Measurements from ENCODE around the gene SLC4A7.

Gene SLC4A7

DNA sequence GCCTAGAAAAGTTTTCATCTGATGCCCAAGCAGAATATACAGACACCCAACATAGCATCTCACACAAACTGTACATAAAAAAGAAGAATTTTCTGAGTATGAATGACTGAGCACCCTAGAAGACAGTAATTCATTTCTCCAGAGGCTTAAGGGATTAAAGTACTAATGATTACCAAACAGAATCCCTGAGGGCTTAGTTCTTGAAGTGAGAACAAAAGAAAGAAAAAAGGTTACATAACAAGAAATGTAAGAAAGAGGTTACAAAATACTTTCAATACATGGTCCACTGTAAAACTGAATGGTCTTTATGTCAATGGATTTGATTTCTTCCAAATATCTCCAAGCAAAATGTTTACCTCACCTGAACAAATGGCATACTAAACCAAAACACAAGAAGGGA is 105.9 kb downstream of the SLC4A7 start:
- H3K4me1 ChIP-seq (ENCODE audit: control insufficient read depth, insufficient read depth, low read length), result no peaks in the 10 kb centered on the region
- no peaks in the 10 kb centered on the region for H3K27me3 ChIP-seq (ENCODE audit: control insufficient read depth, insufficient read depth, low read length)
- no peaks in the 10 kb centered on the region for H3K9me3 ChIP-seq (ENCODE audit: control insufficient read depth, insufficient read depth, low read length)
- H3K36me3 ChIP-seq (ENCODE audit: control insufficient read depth, insufficient read depth, low read length), result no peaks in the 10 kb centered on the region
- H3K4me3 ChIP-seq (ENCODE audit: low read depth, low read length), result no peak overlapping the region
- no peak overlapping the region for H3K9ac ChIP-seq (ENCODE audit: low read depth, low read length)

DNA sequence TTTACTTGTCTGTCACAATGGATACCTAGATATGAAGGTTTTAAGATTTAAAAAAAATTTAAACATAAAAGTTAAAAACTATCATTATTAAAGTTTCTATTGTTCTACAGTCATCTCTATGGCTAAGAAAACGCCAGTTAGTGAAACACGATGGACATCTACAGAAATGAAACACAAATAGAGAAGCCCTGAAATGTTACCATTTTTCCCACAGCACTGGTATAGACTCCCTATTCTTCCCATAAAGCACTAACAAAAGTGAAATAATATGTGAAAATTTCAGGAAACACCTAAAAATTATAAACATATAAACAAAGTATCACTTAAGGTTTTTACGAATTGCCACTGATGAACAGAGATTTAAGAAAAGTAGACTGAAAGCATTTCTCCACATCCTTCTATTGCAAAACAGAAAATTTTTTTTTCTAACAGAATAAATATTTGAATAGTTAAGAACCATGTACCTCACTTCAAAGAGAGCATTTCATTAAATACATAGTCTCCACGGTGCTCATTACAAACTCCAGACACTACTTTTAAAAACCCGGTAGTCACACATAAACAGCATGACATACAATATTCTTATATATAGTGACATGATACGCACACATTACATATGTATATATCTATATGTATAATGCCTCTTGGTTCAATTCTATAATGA is 107.9 kb downstream of the SLC4A7 start:
- Histone ChIP-seq H3K9ac (ENCODE audit: low read depth, low read length) (no peak overlapping the region), H3K36me3 (ENCODE audit: control insufficient read depth, insufficient read depth, low read length) (no peaks in the 10 kb centered on the region)

DNA sequence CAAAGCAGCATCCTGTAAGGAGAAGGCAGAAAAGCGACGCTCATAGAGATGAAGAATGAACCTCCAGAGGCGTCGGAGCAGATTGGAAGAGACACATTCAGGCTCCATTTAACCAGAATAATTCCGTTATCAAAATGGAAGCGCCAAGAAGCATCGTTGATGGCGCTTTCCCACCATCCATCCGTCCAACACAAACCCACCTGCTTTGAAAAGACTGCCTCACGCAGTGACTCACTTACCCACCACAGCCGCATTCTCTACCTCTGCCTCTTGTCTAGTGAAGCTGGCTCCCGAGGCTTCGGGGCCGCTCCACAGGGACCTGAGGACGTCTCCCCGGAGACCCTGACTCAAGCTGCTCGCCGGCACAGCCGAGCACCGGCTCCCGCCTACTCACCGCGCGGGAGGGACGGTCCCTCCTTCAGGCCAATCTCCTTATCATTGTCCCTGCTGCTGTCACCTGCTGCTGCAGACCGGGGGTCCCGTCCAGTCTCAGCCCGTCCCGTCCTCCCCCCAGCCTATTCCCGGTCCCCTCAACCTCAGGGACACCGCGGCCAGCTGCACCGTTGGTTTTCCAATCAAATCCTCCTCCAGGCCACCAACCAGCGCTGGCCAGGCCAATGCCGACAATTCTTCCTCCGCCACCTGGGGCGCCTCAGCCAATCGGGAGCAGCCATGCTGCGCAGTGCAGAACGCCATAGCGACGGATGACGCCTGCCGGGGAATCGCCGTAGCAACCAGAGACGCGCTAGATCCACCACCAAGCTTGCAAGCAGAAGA is 115.2 kb downstream of the SLC4A7 start, which contains the start of gene NEK10:
Gene NEK10, minus strand, starts transcription at position 553 of the 777 bp plus-strand sequence. CDS start 16,501 bp downstream, outside the sequence.
- Histone ChIP-seq H3K9me3 (ENCODE audit: control insufficient read depth, insufficient read depth, low read length) (no peaks in the 10 kb centered on the region), H3K4me3 (ENCODE audit: low read depth, low read length) (peak within 1 kb of the TSS; percentile 73), H3K36me3 (ENCODE audit: control insufficient read depth, insufficient read depth, low read length) (no peaks in the 10 kb centered on the region), H3K4me1 (ENCODE audit: control insufficient read depth, insufficient read depth, low read length) (peaks cover 2% of the 10 kb centered on the region), H3K27me3 (ENCODE audit: control insufficient read depth, insufficient read depth, low read length) (peaks cover 4% of the 10 kb centered on the region), H3K9ac (ENCODE audit: low read depth, low read length) (no peak within 1 kb of the TSS)

More for the DNA sequence above, 107.9 kb downstream of the SLC4A7 start:
- Histone ChIP-seq H3K27me3 (ENCODE audit: control insufficient read depth, insufficient read depth, low read length) (no peaks in the 10 kb centered on the region), H3K9me3 (ENCODE audit: control insufficient read depth, insufficient read depth, low read length) (no peaks in the 10 kb centered on the region), H3K4me1 (ENCODE audit: control insufficient read depth, insufficient read depth, low read length) (no peaks in the 10 kb centered on the region), H3K4me3 (ENCODE audit: low read depth, low read length) (no peak overlapping the region)

DNA sequence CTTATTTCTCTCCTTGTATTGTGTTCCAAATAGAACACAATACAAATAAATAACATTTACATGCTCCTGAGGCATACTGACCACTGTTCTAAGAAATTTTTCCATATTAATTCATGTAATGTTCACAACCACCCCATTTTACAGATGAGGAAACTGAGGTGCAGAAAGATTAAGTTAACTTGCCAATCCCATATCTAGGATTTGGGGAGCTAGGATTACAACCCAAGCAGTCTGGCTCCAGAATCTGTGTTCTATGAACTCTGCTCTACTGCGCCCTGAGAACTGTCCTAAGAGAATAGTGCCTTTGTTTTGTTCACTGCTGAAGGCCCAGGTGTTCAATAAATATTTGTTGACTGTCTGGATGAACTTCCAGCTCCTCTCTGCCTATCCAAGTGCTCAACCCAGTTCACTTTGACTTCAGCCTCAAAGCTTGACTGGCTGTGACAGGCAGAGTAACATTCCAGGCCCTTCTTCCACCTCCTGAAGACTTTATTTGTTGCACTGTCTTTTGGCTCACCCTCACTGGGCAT is 118.1 kb downstream of the SLC4A7 start:
- no peaks in the 10 kb centered on the region for H3K9me3 ChIP-seq (ENCODE audit: control insufficient read depth, insufficient read depth, low read length)
- H3K4me3 ChIP-seq (ENCODE audit: low read depth, low read length), result no peak overlapping the region
- no peak overlapping the region for H3K9ac ChIP-seq (ENCODE audit: low read depth, low read length)
- H3K4me1 ChIP-seq (ENCODE audit: control insufficient read depth, insufficient read depth, low read length), result peaks cover 2% of the 10 kb centered on the region
- peaks cover 4% of the 10 kb centered on the region for H3K27me3 ChIP-seq (ENCODE audit: control insufficient read depth, insufficient read depth, low read length)
- no peaks in the 10 kb centered on the region for H3K36me3 ChIP-seq (ENCODE audit: control insufficient read depth, insufficient read depth, low read length)

DNA sequence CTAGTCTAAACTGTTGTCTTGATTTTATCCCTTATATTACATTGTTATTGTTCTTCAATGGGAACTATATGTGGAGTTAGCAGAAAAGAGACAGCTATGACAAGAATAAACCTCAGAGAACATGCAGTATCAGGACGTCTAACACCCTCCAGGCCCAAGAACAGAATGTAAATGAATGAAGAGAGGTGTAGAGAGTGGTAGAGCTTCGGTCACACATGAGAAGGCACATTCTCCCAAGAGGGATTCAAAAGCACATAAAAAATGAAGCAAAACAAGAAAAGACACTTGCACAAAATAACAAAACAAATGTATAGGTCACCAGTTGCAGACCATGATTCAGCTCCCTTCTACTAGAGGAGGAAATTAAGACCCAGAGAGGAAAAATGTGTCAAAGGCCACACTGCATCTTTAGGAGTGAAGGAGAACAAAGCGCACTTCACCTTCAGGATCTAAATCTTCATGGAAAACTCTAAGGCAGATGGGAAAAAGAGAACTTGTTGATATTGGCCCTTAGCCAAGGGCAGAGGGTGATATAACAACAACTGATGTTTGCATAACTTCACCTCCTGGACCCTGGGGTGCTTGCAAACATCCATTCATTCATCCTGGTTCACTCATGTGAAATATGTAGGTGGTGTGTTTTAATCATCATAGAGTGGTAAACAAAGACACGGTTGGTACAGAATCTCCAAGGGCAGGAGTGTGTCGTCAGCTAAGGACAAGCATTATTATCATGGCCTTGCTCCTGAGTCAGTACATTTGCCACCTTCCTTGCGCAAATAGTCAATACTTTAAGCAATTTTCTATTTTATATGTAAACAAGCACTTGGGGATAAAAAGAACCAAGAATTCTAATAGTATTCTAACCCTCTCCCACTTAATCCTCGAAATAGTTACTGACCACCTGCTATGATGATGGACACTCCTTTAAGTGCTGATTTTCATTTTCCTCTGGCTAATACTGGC is 123.8 kb downstream of the SLC4A7 start:
- H3K4me1 ChIP-seq (ENCODE audit: control insufficient read depth, insufficient read depth, low read length), result peaks cover 4% of the 10 kb centered on the region
- H3K9me3 ChIP-seq (ENCODE audit: control insufficient read depth, insufficient read depth, low read length), result no peaks in the 10 kb centered on the region
- H3K36me3 ChIP-seq (ENCODE audit: control insufficient read depth, insufficient read depth, low read length), result no peaks in the 10 kb centered on the region
- H3K4me3 ChIP-seq (ENCODE audit: low read depth, low read length), result no peak overlapping the region
- H3K9ac ChIP-seq (ENCODE audit: low read depth, low read length), result no peak overlapping the region
- no peaks in the 10 kb centered on the region for H3K27me3 ChIP-seq (ENCODE audit: control insufficient read depth, insufficient read depth, low read length)

DNA sequence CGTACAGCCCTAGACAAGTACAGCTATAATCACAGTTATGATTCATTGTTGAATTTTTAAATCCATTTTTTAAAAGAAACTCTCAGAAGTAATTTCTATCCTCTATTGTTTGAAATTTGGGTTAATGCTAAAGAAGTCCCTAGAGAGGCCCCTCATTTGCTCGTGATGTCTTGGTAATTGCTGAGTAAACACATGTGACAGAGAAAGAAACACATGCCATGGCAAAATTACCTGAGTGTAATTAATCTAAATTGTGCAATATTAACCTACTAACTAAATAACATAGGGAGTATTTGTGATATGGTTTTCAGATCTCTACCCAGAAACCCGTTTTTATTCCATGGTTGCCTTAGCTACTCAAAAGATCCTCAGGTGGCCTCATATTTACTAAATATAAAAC is 125.8 kb downstream of the SLC4A7 start:
- Histone ChIP-seq H3K4me1 (ENCODE audit: control insufficient read depth, insufficient read depth, low read length) (peaks cover 20% of the 10 kb centered on the region), H3K27me3 (ENCODE audit: control insufficient read depth, insufficient read depth, low read length) (no peaks in the 10 kb centered on the region), H3K36me3 (ENCODE audit: control insufficient read depth, insufficient read depth, low read length) (no peaks in the 10 kb centered on the region), H3K9me3 (ENCODE audit: control insufficient read depth, insufficient read depth, low read length) (no peaks in the 10 kb centered on the region), H3K4me3 (ENCODE audit: low read depth, low read length) (no peak overlapping the region), H3K9ac (ENCODE audit: low read depth, low read length) (no peak overlapping the region)

DNA sequence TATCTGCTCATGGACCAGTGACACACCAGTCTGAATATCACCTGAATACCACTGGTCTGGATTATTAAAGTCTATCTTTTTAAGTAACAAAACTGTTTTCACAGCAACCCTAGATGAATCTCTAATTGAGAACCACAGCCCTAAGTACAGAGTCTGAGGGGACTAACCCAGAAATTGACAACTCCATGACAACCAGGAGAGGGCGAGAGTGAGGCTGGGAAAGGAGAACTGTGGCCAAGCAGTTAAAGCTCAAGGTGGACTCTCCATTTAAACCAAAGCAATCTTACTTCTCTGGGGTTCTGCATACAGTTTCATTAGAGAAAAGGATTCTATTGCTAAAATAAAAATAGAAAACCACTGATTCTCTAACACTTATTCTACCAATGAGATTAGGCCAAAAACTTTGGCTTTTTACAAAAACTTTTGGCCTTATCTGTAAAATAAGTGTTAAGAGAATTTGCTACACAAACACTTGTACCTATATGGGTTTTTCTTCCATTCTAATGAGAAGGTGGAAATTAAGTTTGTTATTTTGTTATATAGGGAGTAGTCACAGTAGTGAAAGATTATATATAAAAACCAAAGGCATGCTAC is 126.4 kb downstream of the SLC4A7 start:
- H3K36me3 ChIP-seq (ENCODE audit: control insufficient read depth, insufficient read depth, low read length), result no peaks in the 10 kb centered on the region
- H3K9ac ChIP-seq (ENCODE audit: low read depth, low read length), result no peak overlapping the region
- peaks cover 21% of the 10 kb centered on the region for H3K4me1 ChIP-seq (ENCODE audit: control insufficient read depth, insufficient read depth, low read length)
- H3K9me3 ChIP-seq (ENCODE audit: control insufficient read depth, insufficient read depth, low read length), result no peaks in the 10 kb centered on the region
- H3K27me3 ChIP-seq (ENCODE audit: control insufficient read depth, insufficient read depth, low read length), result no peaks in the 10 kb centered on the region
- H3K4me3 ChIP-seq (ENCODE audit: low read depth, low read length), result no peak overlapping the region

DNA sequence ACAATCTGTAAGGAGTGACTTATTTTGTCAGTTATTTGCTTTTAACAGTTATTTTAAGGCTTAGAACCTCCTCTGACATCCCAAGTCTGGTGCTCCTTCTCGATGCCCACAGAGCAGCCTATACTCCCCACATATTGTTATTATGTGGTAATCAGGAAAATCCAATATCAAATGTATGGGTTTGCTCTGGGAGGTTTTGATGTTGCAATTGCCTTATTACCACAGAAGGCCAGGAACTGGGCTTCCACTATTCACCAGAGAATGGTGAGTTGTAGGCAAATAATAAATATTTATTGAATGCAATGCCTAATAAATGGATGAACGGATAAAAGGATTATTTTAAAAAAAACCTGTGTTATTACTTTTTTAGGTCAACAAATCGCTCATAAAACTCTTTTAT is 127.2 kb downstream of the SLC4A7 start:
- Histone ChIP-seq H3K4me3 (ENCODE audit: low read depth, low read length) (no peak overlapping the region), H3K4me1 (ENCODE audit: control insufficient read depth, insufficient read depth, low read length) (peaks cover 21% of the 10 kb centered on the region), H3K9me3 (ENCODE audit: control insufficient read depth, insufficient read depth, low read length) (no peaks in the 10 kb centered on the region), H3K9ac (ENCODE audit: low read depth, low read length) (no peak overlapping the region), H3K36me3 (ENCODE audit: control insufficient read depth, insufficient read depth, low read length) (no peaks in the 10 kb centered on the region), H3K27me3 (ENCODE audit: control insufficient read depth, insufficient read depth, low read length) (no peaks in the 10 kb centered on the region)

DNA sequence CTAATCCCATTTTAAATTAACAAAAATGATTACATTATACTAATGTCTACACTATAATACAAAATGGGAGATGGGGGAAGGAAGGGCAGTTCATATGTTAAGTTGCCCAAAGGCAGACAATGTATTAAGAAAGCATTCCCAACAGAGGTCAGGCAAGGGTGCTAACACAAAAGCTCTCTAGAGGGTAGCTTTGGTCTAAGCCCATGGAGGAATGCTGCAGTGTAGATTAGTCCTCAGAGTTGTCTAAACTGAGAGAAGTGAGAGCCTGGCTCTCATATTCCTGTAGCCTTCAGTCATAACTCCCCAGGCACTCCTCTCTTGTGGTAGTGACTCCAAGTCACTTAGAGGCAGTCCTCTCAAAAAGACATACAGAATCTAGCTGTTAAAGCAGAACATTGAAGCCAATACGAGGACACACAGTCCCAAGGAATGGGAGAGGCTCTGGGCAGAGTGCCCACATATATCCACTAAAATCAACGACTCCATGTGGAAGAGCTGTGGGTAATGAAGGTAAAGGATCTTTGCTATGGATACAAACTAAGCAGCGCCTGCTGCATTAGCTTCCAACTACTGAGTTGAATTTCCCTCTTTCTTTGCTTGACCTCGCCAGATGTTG is 129.5 kb downstream of the SLC4A7 start:
- Histone ChIP-seq H3K9me3 (ENCODE audit: control insufficient read depth, insufficient read depth, low read length) (no peaks in the 10 kb centered on the region), H3K4me3 (ENCODE audit: low read depth, low read length) (no peak overlapping the region), H3K36me3 (ENCODE audit: control insufficient read depth, insufficient read depth, low read length) (no peaks in the 10 kb centered on the region), H3K27me3 (ENCODE audit: control insufficient read depth, insufficient read depth, low read length) (no peaks in the 10 kb centered on the region), H3K9ac (ENCODE audit: low read depth, low read length) (no peak overlapping the region), H3K4me1 (ENCODE audit: control insufficient read depth, insufficient read depth, low read length) (peaks cover 19% of the 10 kb centered on the region)

DNA sequence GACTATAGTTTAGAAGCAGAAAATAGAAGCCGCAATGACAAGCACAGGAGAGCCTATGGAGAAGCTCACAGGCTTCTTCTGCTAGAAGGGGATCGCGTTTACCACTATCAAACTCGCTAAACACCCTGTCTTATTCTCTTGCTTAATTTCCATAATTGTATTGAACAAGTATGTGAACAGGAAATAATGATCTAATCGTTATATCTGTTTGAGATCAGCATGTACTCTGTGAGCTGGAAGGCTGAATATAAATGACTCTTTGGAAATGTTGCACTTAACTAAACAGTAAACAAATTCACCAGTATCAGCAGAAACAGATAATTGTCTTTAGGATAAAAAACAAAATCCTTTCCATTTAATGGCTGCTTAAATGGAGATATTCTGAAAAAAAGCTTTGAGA is 130.0 kb downstream of the SLC4A7 start:
- H3K9ac ChIP-seq (ENCODE audit: low read depth, low read length), result no peak overlapping the region
- peaks cover 19% of the 10 kb centered on the region for H3K4me1 ChIP-seq (ENCODE audit: control insufficient read depth, insufficient read depth, low read length)
- no peaks in the 10 kb centered on the region for H3K36me3 ChIP-seq (ENCODE audit: control insufficient read depth, insufficient read depth, low read length)
- H3K4me3 ChIP-seq (ENCODE audit: low read depth, low read length), result no peak overlapping the region
- H3K9me3 ChIP-seq (ENCODE audit: control insufficient read depth, insufficient read depth, low read length), result no peaks in the 10 kb centered on the region
- no peaks in the 10 kb centered on the region for H3K27me3 ChIP-seq (ENCODE audit: control insufficient read depth, insufficient read depth, low read length)

DNA sequence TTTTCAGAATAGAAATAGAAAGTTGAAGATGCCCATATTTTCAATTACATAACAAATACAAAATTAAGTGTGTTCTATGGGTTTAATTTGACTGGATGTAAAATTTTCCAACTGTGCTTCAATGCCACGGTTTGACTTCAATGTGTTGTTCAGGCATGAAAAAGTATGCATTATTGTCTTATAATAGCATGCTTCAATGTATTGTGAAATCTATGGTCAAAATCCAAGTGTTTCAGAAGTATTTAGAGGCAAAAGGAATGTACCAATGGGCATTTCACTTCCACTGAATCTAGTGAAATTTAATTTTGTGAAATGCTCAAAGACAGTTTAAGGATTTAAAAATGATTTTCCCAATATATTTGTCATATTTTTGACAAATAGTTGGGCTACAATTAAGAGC is 131.0 kb downstream of the SLC4A7 start:
- no peaks in the 10 kb centered on the region for H3K27me3 ChIP-seq (ENCODE audit: control insufficient read depth, insufficient read depth, low read length)
- no peaks in the 10 kb centered on the region for H3K36me3 ChIP-seq (ENCODE audit: control insufficient read depth, insufficient read depth, low read length)
- no peak overlapping the region for H3K9ac ChIP-seq (ENCODE audit: low read depth, low read length)
- no peaks in the 10 kb centered on the region for H3K9me3 ChIP-seq (ENCODE audit: control insufficient read depth, insufficient read depth, low read length)
- no peak overlapping the region for H3K4me3 ChIP-seq (ENCODE audit: low read depth, low read length)
- H3K4me1 ChIP-seq (ENCODE audit: control insufficient read depth, insufficient read depth, low read length), result peaks cover 19% of the 10 kb centered on the region
